Right lobe of liver (tissue), 6 donors: ENCODE data around the gene B3GALT6. TPM values are rescaled to one million over a fixed set of nuclear protein-coding genes. Genes with fewer than 3 reads are reported as not detected.

Experiments used
- ATAC-seq, 4 donors: fragments of 200-7000 bp; cut with Tn5 transposase; one replicate each; pipeline ENCODE4 v1.9.1; 2020; ENCODE audit warnings: mild to moderate bottlenecking in 4 of 4, moderate library complexity in 4 of 4
- DNase-seq, 3 donors: peaks; one replicate each; pipeline ENCODE4 v3.0.0-alpha.2; 2020
- H3K27ac ChIP-seq, 3 donors: fragments of 200-600 bp; one replicate each; pipeline ENCODE4 v1.8.0; 2022
- H3K27me3 ChIP-seq, 2 donors: fragments of 200-600 bp; one replicate each; pipeline ENCODE4 v1.8.0; 2022
- H3K36me3 ChIP-seq, 4 donors: fragments of 200-600 bp; sonication (generic) in 1 of 4; one replicate each; pipeline versions ENCODE4 v1.5.1 to v1.8.0; 2017 to 2022; ENCODE audit warnings: control low read depth in 1 of 4
- H3K4me1 ChIP-seq, 4 donors: fragments of 200-600 bp; sonication (generic) in 1 of 4; one replicate each; pipeline versions ENCODE4 v1.5.1 to v1.8.0; 2017 to 2022; ENCODE audit warnings: control low read depth in 1 of 4
- H3K4me3 ChIP-seq, 3 donors: fragments of 200-600 bp; one replicate each; pipeline ENCODE4 v1.8.0; 2022
- H3K9me3 ChIP-seq, 4 donors: fragments of 200-600 bp; sonication (generic) in 1 of 4; one replicate each; pipeline versions ENCODE4 v1.5.1 to v1.8.0; 2017 to 2022; ENCODE audit warnings: control low read depth in 1 of 4
- POLR2A ChIP-seq: fragments of 450-650 bp; IDR thresholded peaks from one replicate; pipeline ENCODE4 v1.6.1; 2017; ENCODE audit warnings: antibody characterized with exemption, mild to moderate bottlenecking
- WGBS: methylation state at CpG from one replicate; pipeline ENCODE4 v1.1.6; 2018; ENCODE audit warnings: low coverage, low lambda C conversion rate; ENCODE audit not compliant: insufficient coverage; ENCODE audit errors: missing lambda C conversion rate; 5-methylcytosine and 5-hydroxymethylcytosine counted together
- intact Hi-C, 2 donors: fragments of 100-400 bp; cut with DNase I; formaldehyde crosslinking; loops; one replicate each; pipeline versions ENCODE4 v1.11.2 to v1.14.1; 2022
- total RNA-seq, 6 experiments: library from RNA; depleted of rRNA in 2 of 6; stranded (reverse); fragments of >200 nt in 2 of 6; fragmentation: NEBNext Ultra II Directional in 3 of 6; extraction: Animal tissue kit (Norgen Biotek cat#: 25700) in 3 of 6; gene quantifications; one replicate each; pipeline versions ENCODE4 v1.1.0 to v1.2.4, GENCODE V29; 2016 to 2023
- TF ChIP-seq, protein P1 (sequence below), 4 donors: fragments of 200-600 bp in 3 of 4; fragments of 450-650 bp in 1 of 4; IDR thresholded peaks; one replicate each; pipeline versions ENCODE4 v1.5.1 to v1.8.0; 2016 to 2022; ENCODE audit warnings: antibody characterized with exemption in 4 of 4, mild to moderate bottlenecking in 2 of 4
- donor health status: DM: no; HTN: yes; CAD: no.
- donor health status: DM: no; HTN: no; CAD: no.
- donor health status: DM: no; HTN: no; CAD: no.
- donor health status: DM: no; HTN: yes; CAD: no.
- donor health status: DM: no; HTN: yes; CAD: no.

Gene B3GALT6
- total RNA-seq, 6 experiments from 2014 or later: 6.3 to 14.3 (median 7.8) TPM

DNA sequence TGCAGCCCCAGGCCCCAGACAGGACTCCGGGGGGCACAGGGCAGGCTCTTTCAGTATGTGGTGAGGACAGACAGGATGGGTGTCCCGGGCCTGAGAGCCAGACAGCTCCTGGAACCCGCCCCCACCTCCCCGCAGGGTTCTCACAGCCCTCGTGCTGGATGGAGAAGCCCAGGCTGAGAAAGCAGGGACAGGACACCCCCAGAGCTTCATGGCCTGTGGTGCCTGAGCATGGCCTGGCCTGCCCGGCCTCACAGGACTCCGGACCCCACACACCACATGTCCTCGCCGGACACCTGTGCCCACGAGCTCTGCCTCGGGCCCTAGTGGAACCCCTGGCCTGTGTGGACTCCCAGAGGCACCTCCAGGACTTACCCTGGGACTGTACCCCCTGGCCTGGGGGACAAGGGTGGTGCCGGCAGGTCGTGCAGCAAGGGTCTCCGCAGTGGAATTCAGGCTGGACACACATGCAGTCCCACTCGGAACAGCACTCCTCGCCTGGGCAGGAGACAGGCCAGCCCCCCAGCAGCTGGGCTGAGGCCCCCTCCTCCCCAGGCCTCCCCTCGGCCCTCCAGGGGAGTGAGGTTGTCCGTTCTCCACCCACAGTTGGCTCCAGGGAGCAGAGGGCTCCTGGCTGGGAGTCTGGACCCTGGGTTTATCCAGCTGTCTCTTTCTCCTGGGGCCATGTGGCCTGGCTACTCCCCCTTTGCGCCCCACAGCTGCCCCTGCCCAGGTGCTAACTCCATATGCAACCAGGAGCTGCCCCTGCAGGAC is 26.9 kb upstream of the B3GALT6 start:
- TF ChIP-seq, protein P1, sequence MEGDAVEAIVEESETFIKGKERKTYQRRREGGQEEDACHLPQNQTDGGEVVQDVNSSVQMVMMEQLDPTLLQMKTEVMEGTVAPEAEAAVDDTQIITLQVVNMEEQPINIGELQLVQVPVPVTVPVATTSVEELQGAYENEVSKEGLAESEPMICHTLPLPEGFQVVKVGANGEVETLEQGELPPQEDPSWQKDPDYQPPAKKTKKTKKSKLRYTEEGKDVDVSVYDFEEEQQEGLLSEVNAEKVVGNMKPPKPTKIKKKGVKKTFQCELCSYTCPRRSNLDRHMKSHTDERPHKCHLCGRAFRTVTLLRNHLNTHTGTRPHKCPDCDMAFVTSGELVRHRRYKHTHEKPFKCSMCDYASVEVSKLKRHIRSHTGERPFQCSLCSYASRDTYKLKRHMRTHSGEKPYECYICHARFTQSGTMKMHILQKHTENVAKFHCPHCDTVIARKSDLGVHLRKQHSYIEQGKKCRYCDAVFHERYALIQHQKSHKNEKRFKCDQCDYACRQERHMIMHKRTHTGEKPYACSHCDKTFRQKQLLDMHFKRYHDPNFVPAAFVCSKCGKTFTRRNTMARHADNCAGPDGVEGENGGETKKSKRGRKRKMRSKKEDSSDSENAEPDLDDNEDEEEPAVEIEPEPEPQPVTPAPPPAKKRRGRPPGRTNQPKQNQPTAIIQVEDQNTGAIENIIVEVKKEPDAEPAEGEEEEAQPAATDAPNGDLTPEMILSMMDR (IDR thresholded peaks at IDR 0.05): no peak
- TF ChIP-seq POLR2A: no peak
- Histone ChIP-seq H3K4me3 (no peak overlapping the region), H3K4me1 (peaks cover 0 to 8% (median 0%) of the 10 kb centered on the region in 4 donors), H3K36me3 (no peaks in the 10 kb centered on the region), H3K27me3 (peaks cover 0 to 15% of the 10 kb centered on the region in 2 donors), H3K9me3 (no peaks in the 10 kb centered on the region), H3K27ac (no peak overlapping the region)
- intact Hi-C loops: no loop called here
- WGBS: no CpG with 5 or more reads among the region's 19 CpGs
- ATAC-seq (no peak), DNase-seq (peak in 2 of 3 donors; percentile 23 to 53)

DNA sequence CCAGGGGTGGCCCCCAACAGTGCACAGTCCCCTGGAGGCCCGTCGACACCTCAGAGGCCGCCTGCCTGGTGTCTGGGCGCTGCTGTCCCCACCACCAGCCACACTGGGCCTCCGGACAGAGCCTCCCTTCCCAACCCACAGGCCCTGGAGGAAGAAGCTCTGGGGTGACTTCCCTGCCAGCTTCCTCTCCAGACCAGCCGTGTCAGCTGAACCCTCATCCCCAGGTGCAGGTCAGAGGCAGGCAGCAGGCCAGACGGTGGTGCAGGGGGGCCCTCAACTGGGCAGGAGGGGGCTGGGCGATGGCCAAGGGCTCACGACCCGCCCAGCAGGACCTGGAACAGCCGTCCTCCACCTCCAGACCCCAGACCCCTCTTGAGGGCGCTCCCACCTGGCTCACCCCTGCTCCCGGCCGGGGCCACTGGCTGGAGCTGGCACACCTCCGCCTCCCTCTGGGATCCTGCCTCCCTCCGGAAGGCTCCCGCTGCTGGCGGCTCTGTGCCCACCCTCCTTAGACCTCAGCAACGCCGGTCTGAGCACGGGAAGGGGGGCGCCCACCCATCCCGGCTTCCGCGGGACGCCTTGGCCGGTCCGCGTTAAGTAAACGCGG is 26.2 kb upstream of the B3GALT6 start:
- H3K27me3 ChIP-seq: peaks cover 0 to 15% of the 10 kb centered on the region in 2 donors
- intact Hi-C loops: no loop called here
- H3K36me3 ChIP-seq: no peaks in the 10 kb centered on the region
- no peak overlapping the region for H3K27ac ChIP-seq
- ATAC-seq (no peak), DNase-seq (peak in 2 of 3 donors; percentile 25 to 54)
- TF ChIP-seq, protein P1 (IDR thresholded peaks at IDR 0.05): no peak
- no peak for TF ChIP-seq POLR2A
- H3K4me1 ChIP-seq: peaks cover 0 to 8% (median 0%) of the 10 kb centered on the region in 4 donors
- no peaks in the 10 kb centered on the region for H3K9me3 ChIP-seq
- 0% methylated on average over 5 of the region's 31 CpGs for WGBS
- no peak overlapping the region for H3K4me3 ChIP-seq

DNA sequence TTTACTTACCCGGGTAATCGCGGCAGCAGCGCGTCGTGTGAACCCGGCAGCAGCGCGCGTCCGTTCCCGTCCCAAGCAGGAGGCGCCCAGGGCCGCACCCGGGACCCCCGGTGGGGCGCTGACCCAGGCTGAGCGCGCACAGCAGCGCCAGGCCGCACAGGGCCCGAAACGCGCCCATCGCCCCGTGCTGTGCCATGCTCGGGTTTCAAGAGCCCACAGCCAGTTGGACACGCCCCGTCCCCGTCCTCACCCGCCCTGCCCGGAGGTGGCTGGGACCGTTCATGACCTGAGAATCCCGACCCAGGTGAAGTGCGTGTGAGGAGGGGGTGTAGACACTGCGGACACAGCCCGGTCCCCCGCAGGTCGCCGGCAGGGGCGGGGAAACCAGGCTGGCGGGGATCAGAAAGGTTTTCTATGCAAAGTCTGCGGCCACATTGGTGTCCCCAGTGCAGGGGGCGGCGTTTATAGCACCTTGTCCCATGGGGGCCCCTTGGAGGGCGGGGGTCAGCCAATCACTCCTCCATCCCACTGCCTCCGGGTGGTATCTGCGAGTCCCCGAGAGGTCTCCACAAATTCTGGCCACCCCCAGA is 25.6 kb upstream of the B3GALT6 start, which contains the start of gene TNFRSF18:
TNFRSF18 (minus strand) TSS at position 217 of the 590 bp plus-strand sequence; CDS start at position 196, 21 bp downstream.
- 0% methylated on average over 17 of the region's 49 CpGs for WGBS
- H3K4me1 ChIP-seq: peaks cover 0 to 6% (median 0%) of the 10 kb centered on the region in 4 donors
- no peak within 1 kb of the TSS for H3K27ac ChIP-seq
- no peaks in the 10 kb centered on the region for H3K36me3 ChIP-seq
- ATAC-seq (peak; percentile 33 to 46 (median 38)), DNase-seq (peak in 2 of 3 donors; percentile 32 to 52)
- TF ChIP-seq POLR2A: no peak
- TF ChIP-seq, protein P1 (IDR thresholded peaks at IDR 0.05): no peak
- H3K27me3 ChIP-seq: peaks cover 0 to 15% of the 10 kb centered on the region in 2 donors
- no peak within 1 kb of the TSS for H3K4me3 ChIP-seq
- H3K9me3 ChIP-seq: no peaks in the 10 kb centered on the region
- intact Hi-C loops: no loop called here

GRCh38 chr1:1206966-1207531 is 25.0 kb upstream of the B3GALT6 start:
- H3K27me3 ChIP-seq: peaks cover 0 to 15% of the 10 kb centered on the region in 2 donors
- ATAC-seq (no peak), DNase-seq (peak in 2 of 3 donors; percentile 17 to 43)
- intact Hi-C loops: no loop called here
- no peak overlapping the region for H3K27ac ChIP-seq
- no peaks in the 10 kb centered on the region for H3K36me3 ChIP-seq
- H3K4me1 ChIP-seq: peaks cover 0 to 5% (median 0%) of the 10 kb centered on the region in 4 donors
- TF ChIP-seq, protein P1 (IDR thresholded peaks at IDR 0.05): no peak
- no peak for TF ChIP-seq POLR2A
- no CpG with 5 or more reads among the region's 19 CpGs for WGBS
- H3K9me3 ChIP-seq: no peaks in the 10 kb centered on the region
- no peak overlapping the region for H3K4me3 ChIP-seq
